ENCODE measurements around the gene PLPP4. TPM values are rescaled to one million over a fixed set of nuclear protein-coding genes. Genes with fewer than 3 reads are reported as not detected.

Gene PLPP4
- total and polyA plus RNA-seq, 10 donors, result not detected

DNA sequence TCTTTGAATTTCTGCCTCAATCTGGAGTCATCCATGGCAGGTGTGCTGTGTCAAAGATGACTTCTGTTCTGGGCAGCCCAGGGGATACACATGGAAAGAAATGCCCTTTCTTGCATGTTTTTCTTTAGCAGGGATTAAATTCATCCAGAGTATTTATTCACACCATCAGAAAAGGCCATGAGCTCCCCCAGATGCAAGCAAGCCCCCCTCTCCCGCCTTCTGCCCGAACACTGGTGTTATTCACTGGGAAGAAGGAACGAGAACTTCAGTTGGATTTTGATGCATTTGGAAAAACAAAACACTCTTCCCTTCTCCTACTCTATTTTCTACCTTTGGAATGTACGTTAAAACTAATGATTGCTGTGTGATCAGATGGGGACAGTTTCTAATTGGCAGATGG lies 1.4 kb downstream of the PLPP4 start:
- TF ChIP-seq POLR2A (IDR thresholded peaks at IDR 0.05) (no peak), POLR2AphosphoS5 (IDR thresholded peaks at IDR 0.05) (no peak), CTCF (IDR thresholded peaks at IDR 0.05 in 8 of 11, conservative IDR thresholded peaks at IDR 0.05 in 3 of 11) (no peak)
- WGBS, 5 donors, result 79 to 88% (median 85%) methylated on average over 4 of the region's 4 CpGs
- H3K27me3 ChIP-seq (replicated peaks in 1 of 7), result peaks cover 0 to 85% (median 32%) of the 10 kb centered on the region in 7 donors
- H3K4me1 ChIP-seq, result peaks cover 0 to 18% (median 8%) of the 10 kb centered on the region in 6 donors
- no peak overlapping the region for H3K4me3 ChIP-seq
- intact Hi-C loops (cut with DNase I; ENCODE audit: low total_unique reads), result no loop called here
- DNase-seq, result no peak
- H3K36me3 ChIP-seq, result no peaks in the 10 kb centered on the region
- H3K27ac ChIP-seq, result no peak overlapping the region
- H3K9me3 ChIP-seq, result no peaks in the 10 kb centered on the region

GRCh38 chr10:120459185-120459584 lies 2.2 kb downstream of the PLPP4 start:
- 47 to 73% (median 58%) methylated on average over 5 of the region's 5 CpGs for WGBS, 5 donors
- no peaks in the 10 kb centered on the region for H3K36me3 ChIP-seq
- H3K9me3 ChIP-seq, result no peaks in the 10 kb centered on the region
- no peak for TF ChIP-seq CTCF (IDR thresholded peaks at IDR 0.05 in 8 of 11, conservative IDR thresholded peaks at IDR 0.05 in 3 of 11)
- TF ChIP-seq POLR2AphosphoS5 (IDR thresholded peaks at IDR 0.05), result no peak
- no peak for TF ChIP-seq POLR2A (IDR thresholded peaks at IDR 0.05)
- H3K27me3 ChIP-seq (replicated peaks in 1 of 7), result peaks cover 0 to 78% (median 32%) of the 10 kb centered on the region in 7 donors
- H3K4me3 ChIP-seq, result no peak overlapping the region
- peaks cover 0 to 18% (median 8%) of the 10 kb centered on the region in 6 donors for H3K4me1 ChIP-seq
- H3K27ac ChIP-seq, result no peak overlapping the region
- no peak for DNase-seq
- intact Hi-C loops (cut with DNase I; ENCODE audit: low total_unique reads), result no loop called here

DNA sequence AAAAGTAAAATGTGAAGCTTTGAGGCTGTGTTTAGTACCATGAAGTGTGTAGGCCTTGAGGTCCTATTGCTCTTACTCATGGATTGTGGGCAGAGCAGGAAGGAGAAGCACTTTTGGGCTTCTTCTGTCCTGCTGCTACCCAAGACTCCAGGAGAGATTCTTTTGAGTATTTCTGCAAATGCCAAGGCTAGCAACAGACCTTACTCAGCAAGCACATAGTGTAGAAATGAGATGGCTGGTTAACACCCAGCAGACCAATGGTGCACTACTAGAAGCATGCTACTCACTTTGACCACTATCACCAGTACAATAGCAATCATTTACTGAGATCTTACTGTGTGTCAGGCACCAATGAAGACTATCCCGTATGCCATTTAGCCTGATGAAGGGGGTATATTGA lies 3.2 kb downstream of the PLPP4 start:
- intact Hi-C loops (cut with DNase I; ENCODE audit: low total_unique reads), result no loop called here
- no peak overlapping the region for H3K27ac ChIP-seq
- H3K4me1 ChIP-seq, result peaks cover 0 to 18% (median 8%) of the 10 kb centered on the region in 6 donors
- H3K4me3 ChIP-seq, result no peak overlapping the region
- no peak for TF ChIP-seq CTCF (IDR thresholded peaks at IDR 0.05 in 8 of 11, conservative IDR thresholded peaks at IDR 0.05 in 3 of 11)
- no peak for TF ChIP-seq POLR2A (IDR thresholded peaks at IDR 0.05)
- TF ChIP-seq POLR2AphosphoS5 (IDR thresholded peaks at IDR 0.05), result no peak
- H3K27me3 ChIP-seq (replicated peaks in 1 of 7), result peaks cover 0 to 68% (median 32%) of the 10 kb centered on the region in 7 donors
- no peak for DNase-seq
- no peaks in the 10 kb centered on the region for H3K9me3 ChIP-seq
- WGBS, 5 donors, result 38 to 96% (median 80%) methylated on average over 1 of the region's 1 CpG
- H3K36me3 ChIP-seq, result no peaks in the 10 kb centered on the region

DNA sequence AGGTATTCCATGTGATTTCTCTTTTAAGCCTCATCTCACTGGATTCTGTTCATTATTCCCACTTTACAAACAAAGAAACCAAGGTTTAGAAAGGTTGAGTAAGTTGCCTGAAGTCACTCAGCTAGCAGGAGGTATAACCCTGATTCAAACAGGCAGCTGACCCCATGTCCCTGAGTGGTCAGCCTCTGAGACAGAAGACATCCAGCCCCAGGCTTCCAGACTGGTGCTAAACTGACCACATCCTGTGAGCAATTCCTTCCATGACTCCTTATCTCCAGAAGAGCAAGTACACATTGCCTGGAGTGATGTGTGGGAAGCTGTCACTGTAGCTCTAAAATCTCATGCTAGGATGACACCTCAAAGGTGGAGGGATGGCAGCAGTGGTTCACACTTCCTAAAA lies 3.7 kb downstream of the PLPP4 start:
- no peaks in the 10 kb centered on the region for H3K36me3 ChIP-seq
- peaks cover 0 to 62% (median 32%) of the 10 kb centered on the region in 7 donors for H3K27me3 ChIP-seq (replicated peaks in 1 of 7)
- H3K27ac ChIP-seq, result no peak overlapping the region
- no peak for DNase-seq
- H3K9me3 ChIP-seq, result no peaks in the 10 kb centered on the region
- peaks cover 0 to 18% (median 8%) of the 10 kb centered on the region in 6 donors for H3K4me1 ChIP-seq
- TF ChIP-seq POLR2A (IDR thresholded peaks at IDR 0.05), result no peak
- TF ChIP-seq CTCF (IDR thresholded peaks at IDR 0.05 in 8 of 11, conservative IDR thresholded peaks at IDR 0.05 in 3 of 11), result no peak
- TF ChIP-seq POLR2AphosphoS5 (IDR thresholded peaks at IDR 0.05), result no peak
- no peak overlapping the region for H3K4me3 ChIP-seq
- intact Hi-C loops (cut with DNase I; ENCODE audit: low total_unique reads), result no loop called here
